Neural progenitor cell (in vitro differentiated cells): ENCODE data around the gene RTL10.

Source experiments
- CTCF ChIP-seq: fragments of 200-600 bp; sonication (generic); IDR thresholded peaks from 2 replicates; pipeline ENCODE4 v1.5.1; 2017; ENCODE audit warnings: antibody characterized with exemption, mild to moderate bottlenecking
- EZH2 ChIP-seq: fragments of 200-600 bp; sonication (generic); IDR thresholded peaks from 2 replicates; pipeline ENCODE4 v1.6.1; 2017; ENCODE audit warnings: antibody characterized with exemption, mild to moderate bottlenecking, moderate library complexity
- EZH2phosphoT487 ChIP-seq: fragments of 200-600 bp; sonication (generic); IDR thresholded peaks from 2 replicates; pipeline ENCODE4 v1.6.1; 2017; ENCODE audit warnings: antibody characterized with exemption

GRCh38 chr22:19871845-19872778 lies 17.4 kb upstream of the RTL10 start:
- no peak for TF ChIP-seq EZH2
- no peak for TF ChIP-seq CTCF
- TF ChIP-seq EZH2phosphoT487: no peak
